Stimulated activated CD4-positive, alpha-beta T cell treated with anti-CD3 and anti-CD28 coated beads, Interleukin-1b, Interleukin-23, amount 100 ng/mL, for 1 hour (primary cell): ENCODE results near the gene GTF2H3.

ENCODE experiments used
- DNase-seq, 2 donors: peaks; one replicate each; pipeline ENCODE4 v3.0.0-alpha.2; 2020; ENCODE audit warnings: low read depth in 2 of 2

The GTF2H3 gene

GRCh38 chr12:123645380-123645779 lies 11.8 kb downstream of the GTF2H3 start:
- no peak for DNase-seq

GRCh38 chr12:123645878-123646277 lies 12.2 kb downstream of the GTF2H3 start:
- DNase-seq = no peak

- no peak for DNase-seq
Measured at GRCh38 chr12:123648401-123648800, 14.8 kb downstream of the GTF2H3 start.

GRCh38 chr12:123654129-123654701 lies 20.6 kb downstream of the GTF2H3 start:
- DNase-seq = no peak

GRCh38 chr12:123655420-123655819 lies 21.8 kb downstream of the GTF2H3 start:
- DNase-seq = no peak

GRCh38 chr12:123656392-123656791 lies 22.8 kb downstream of the GTF2H3 start:
- no peak for DNase-seq

GRCh38 chr12:123657211-123657610 lies 23.6 kb downstream of the GTF2H3 start:
- DNase-seq = no peak

- DNase-seq = no peak
Measured at GRCh38 chr12:123659996-123660727, 26.5 kb downstream of the GTF2H3 start.

GRCh38 chr12:123667771-123668170 lies 34.1 kb downstream of the GTF2H3 start:
- no peak for DNase-seq

- DNase-seq = peak; percentile 78 to 86
Measured at GRCh38 chr12:123670882-123671728, 37.5 kb downstream of the GTF2H3 start, which contains the start of gene TCTN2. Gene TCTN2, plus strand, starts transcription at chr12:123671113. Its CDS starts 128 bp downstream, at chr12:123671241.

GRCh38 chr12:123671876-123672275 lies 38.2 kb downstream of the GTF2H3 start:
- no peak for DNase-seq

- no peak for DNase-seq
Measured at GRCh38 chr12:123675436-123675835, 41.8 kb downstream of the GTF2H3 start.

- DNase-seq = no peak
Measured at GRCh38 chr12:123676616-123677320, 43.1 kb downstream of the GTF2H3 start.

GRCh38 chr12:123678981-123679380 lies 45.4 kb downstream of the GTF2H3 start:
- no peak for DNase-seq

GRCh38 chr12:123681605-123682004 lies 48.0 kb downstream of the GTF2H3 start:
- DNase-seq = no peak

GRCh38 chr12:123683964-123684363 lies 50.3 kb downstream of the GTF2H3 start:
- DNase-seq = no peak

- no peak for DNase-seq
Measured at GRCh38 chr12:123686636-123687190, 53.1 kb downstream of the GTF2H3 start.

- no peak for DNase-seq
Measured at GRCh38 chr12:123690191-123690840, 56.7 kb downstream of the GTF2H3 start.

GRCh38 chr12:123696207-123696606 lies 62.6 kb downstream of the GTF2H3 start:
- DNase-seq = no peak

- no peak for DNase-seq
Measured at GRCh38 chr12:123696646-123697045, 63.0 kb downstream of the GTF2H3 start.

- no peak for DNase-seq
Measured at GRCh38 chr12:123705935-123706334, 72.3 kb downstream of the GTF2H3 start.
